ENCODE data around the gene ACTR1B.

ACTR1B gene

DNA sequence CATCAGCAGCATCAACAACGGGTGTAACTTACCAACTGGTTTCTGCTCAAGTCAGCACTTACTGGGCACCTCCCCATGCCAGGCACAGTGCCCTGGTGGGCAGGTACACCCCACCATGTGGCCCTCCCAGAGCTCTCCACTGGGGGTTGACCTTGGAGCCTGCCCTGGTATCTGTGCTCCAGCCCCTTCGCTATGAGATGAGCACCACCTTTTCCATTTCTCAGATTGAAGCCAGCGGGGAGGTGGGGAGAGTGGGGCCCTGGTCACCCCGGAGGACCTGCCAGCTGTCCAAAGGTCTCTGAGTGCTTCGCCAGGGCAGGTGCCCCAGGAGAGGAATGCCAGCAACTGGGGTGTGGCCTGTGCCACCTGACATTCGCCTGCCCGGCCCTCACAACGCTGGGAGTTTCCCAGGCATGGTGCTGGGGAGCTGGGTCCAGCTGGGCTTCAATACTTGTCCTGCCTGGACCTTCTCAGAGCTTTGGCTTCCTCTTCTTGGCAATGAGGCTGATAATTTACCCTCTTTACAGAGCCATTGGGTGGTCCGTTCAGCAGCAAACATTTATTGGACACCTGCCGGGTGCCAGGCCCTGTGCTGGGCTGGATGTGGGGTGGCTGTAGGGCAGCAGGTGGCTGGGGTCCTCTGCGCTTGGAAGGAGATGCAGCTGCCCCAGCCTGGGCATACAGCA lies 43.7 kb upstream of the ACTR1B start:
- CTCF ChIA-PET: interaction anchor here (1.2 to 10.6 kb wide), 6 partner anchors 9 to 679 kb away, joined by 3 to 122 read pairs (median 8); no protein-coding TSS in a partner anchor
- TF ChIP-seq, protein P1, sequence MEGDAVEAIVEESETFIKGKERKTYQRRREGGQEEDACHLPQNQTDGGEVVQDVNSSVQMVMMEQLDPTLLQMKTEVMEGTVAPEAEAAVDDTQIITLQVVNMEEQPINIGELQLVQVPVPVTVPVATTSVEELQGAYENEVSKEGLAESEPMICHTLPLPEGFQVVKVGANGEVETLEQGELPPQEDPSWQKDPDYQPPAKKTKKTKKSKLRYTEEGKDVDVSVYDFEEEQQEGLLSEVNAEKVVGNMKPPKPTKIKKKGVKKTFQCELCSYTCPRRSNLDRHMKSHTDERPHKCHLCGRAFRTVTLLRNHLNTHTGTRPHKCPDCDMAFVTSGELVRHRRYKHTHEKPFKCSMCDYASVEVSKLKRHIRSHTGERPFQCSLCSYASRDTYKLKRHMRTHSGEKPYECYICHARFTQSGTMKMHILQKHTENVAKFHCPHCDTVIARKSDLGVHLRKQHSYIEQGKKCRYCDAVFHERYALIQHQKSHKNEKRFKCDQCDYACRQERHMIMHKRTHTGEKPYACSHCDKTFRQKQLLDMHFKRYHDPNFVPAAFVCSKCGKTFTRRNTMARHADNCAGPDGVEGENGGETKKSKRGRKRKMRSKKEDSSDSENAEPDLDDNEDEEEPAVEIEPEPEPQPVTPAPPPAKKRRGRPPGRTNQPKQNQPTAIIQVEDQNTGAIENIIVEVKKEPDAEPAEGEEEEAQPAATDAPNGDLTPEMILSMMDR (IDR thresholded peaks at IDR 0.05; ENCODE audit: control extremely low read depth, extremely low read depth, low read depth, missing control alignments): no peak
- POLR2A ChIA-PET: no interaction called here
- no peak for DNase-seq (ENCODE audit: extremely low spot score)

- no peak for DNase-seq (ENCODE audit: extremely low spot score)
- TF ChIP-seq, protein P1 (IDR thresholded peaks at IDR 0.05; ENCODE audit: control extremely low read depth, extremely low read depth, low read depth, missing control alignments): no peak
- CTCF ChIA-PET: interaction anchor here (1.2 to 10.6 kb wide), 5 partner anchors 8 to 679 kb away, joined by 3 to 122 read pairs (median 10); no protein-coding TSS in a partner anchor
- POLR2A ChIA-PET: no interaction called here
Observed at GRCh38 chr2:97706708-97707345, 43.0 kb upstream of the ACTR1B start.

DNA sequence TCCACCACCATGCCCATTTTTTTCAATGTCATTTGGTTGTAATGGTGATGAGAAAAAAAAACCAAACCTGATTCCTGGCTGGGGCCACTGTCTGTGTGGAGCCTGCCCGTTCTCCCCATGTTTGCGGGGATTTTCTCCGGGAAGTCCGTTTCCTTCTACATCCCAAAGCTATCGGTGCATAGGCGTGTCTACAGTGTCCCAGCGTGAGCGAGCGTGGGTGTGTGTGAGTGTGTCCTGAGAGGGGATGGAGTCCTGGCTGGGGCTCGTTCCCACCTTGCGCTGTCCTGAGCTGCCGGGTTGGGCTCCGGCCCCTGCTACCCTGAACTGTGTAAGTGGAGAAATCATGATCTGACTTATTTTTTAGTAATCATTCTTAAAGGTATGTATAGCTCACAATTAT lies 42.3 kb upstream of the ACTR1B start:
- CTCF ChIA-PET: interaction anchor here (1.2 to 10.6 kb wide), 4 partner anchors 8 to 680 kb away, joined by 5 to 122 read pairs (median 26); no protein-coding TSS in a partner anchor
- DNase-seq (ENCODE audit: extremely low spot score): no peak
- TF ChIP-seq, protein P1 (IDR thresholded peaks at IDR 0.05; ENCODE audit: control extremely low read depth, extremely low read depth, low read depth, missing control alignments): no peak
- POLR2A ChIA-PET: no interaction called here

DNA sequence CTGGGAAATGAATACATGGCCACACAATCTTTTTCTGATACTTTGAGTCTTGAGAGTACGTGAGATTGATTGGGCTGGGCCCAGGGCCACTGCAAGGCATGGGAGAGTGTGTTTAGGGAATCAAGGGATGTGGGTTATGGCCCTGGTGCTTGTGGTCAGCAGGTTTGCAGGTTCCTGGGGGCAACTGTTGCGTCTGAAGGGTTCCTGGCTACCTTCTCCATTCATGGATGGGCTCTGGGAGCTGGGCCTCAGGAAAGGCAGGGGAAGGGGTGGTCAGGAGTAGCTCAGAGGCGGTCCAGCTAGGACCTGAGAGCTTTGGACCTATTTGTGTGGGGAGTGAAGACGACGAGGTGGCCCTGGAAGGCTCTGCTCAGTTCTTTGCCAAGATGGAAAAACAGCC lies 41.1 kb upstream of the ACTR1B start:
- POLR2A ChIA-PET: no interaction called here
- TF ChIP-seq, protein P1 (IDR thresholded peaks at IDR 0.05; ENCODE audit: control extremely low read depth, extremely low read depth, low read depth, missing control alignments): no peak
- CTCF ChIA-PET: interaction anchor here (2.2 to 10.6 kb wide), 4 partner anchors 7 to 681 kb away, joined by 6 to 122 read pairs (median 26); no protein-coding TSS in a partner anchor
- DNase-seq (ENCODE audit: extremely low spot score): no peak

DNA sequence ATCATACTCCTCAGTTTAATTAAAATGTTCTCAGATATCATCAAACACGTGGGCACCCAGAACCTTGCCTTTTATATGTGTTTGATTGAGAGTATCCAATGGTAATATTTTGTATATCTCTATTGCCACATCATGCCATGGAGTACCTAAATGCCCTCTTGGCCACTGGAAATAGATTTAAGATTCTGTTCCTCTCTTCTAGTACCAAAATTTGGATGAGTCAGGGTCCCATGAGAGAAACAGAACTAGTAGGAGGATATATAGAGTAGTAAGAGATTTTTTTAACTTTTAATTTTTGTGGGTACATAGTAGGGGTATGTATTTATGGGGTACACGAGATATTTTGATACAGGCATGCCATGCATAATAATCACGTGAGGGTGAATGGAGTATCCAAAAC lies 39.9 kb upstream of the ACTR1B start:
- TF ChIP-seq, protein P1 (IDR thresholded peaks at IDR 0.05; ENCODE audit: control extremely low read depth, extremely low read depth, low read depth, missing control alignments): no peak
- ChIA-PET CTCF (interaction anchor here (1.3 to 2.2 kb wide), 2 partner anchors 13 to 113 kb away, joined by 4 to 6 read pairs; no protein-coding TSS in a partner anchor), POLR2A (interaction anchor here (0.7 kb wide), 1 partner anchor 275 kb away, joined by 3 read pairs; no protein-coding TSS in a partner anchor)
- no peak for DNase-seq (ENCODE audit: extremely low spot score)

DNA sequence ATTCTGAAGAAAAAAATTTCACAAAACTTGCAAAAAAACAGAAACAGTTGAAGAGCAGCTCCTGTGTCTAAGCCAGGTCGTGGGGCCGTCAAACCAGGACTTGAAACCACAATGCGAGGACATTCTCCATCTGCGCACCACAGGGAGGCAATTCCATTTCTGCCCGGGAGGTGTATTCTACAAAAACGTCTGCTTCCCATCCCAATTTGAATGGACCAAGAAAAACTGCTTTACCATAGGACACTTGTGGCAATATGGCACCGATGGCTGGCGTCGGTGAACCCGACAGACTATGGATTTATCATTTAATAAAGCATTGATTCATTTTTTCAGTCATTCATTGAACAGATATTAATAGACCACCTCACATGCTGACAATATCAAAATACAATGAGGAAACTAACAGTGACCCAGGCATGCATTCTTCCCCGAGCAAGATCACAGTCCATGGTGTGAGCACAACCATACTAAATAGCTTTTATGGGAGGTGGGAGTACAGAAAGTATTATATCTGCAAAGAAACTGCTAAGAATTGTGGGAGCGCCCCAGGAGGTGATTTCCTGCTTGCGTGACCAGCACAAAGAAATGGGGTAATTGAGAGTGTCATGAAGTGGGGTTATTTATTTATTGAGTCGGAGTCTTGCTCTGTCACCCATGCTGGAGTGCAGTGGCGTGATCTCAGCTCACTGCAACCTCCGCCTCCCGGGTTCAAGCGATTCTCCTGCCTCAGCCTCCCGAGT lies 39.1 kb upstream of the ACTR1B start:
- CTCF ChIA-PET: interaction anchor here (0.7 to 2.4 kb wide), 5 partner anchors 12 to 682 kb away, joined by 3 to 11 read pairs (median 3); no protein-coding TSS in a partner anchor
- TF ChIP-seq, protein P1 (IDR thresholded peaks at IDR 0.05; ENCODE audit: control extremely low read depth, extremely low read depth, low read depth, missing control alignments): no peak
- no peak for DNase-seq (ENCODE audit: extremely low spot score)
- POLR2A ChIA-PET: no interaction called here

Data from GM10248 (cell line).